ENCODE data around the gene GGA2. TPM values are rescaled to one million over a fixed set of nuclear protein-coding genes. Genes with fewer than 3 reads are reported as not detected.
A peak's percentile ranks its signal among the peaks of the same experiment; 100 is the strongest.

GGA2 gene
- total RNA-seq, 1 donor from 2014 or later = 40.4 TPM

DNA sequence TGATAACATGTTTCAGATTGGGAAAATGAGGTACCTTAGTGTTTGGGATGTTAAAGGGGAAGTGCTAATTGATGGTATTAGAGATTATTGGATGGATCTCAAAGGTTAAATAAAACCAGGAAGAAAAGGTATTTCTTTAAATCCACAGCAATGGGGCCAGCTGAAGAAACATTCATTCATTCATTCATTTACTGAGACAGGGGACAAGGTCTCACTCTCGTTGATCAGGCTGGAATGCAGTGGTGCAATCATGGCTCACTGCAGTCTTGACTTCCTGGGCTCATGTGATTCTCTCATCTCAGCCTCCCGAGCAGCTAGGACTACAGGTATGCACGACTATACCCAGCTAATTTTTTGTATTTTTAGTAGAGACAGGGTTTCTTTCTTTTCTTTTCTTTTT, 27.1 kb upstream of the GGA2 start:
- H3K27me3 Mint-ChIP-seq (ENCODE audit: low read depth) = no peaks in the 10 kb centered on the region
- H3K9me3 Mint-ChIP-seq (ENCODE audit: low read depth) = no peaks in the 10 kb centered on the region
- H3K4me3 Mint-ChIP-seq (ENCODE audit: unreplicated experiment) = no peak overlapping the region
- peaks cover 10% of the 10 kb centered on the region for H3K4me1 Mint-ChIP-seq (ENCODE audit: low read depth)
- no peak overlapping the region for H3K27ac Mint-ChIP-seq (ENCODE audit: unreplicated experiment)
- TF ChIP-seq, protein P1, sequence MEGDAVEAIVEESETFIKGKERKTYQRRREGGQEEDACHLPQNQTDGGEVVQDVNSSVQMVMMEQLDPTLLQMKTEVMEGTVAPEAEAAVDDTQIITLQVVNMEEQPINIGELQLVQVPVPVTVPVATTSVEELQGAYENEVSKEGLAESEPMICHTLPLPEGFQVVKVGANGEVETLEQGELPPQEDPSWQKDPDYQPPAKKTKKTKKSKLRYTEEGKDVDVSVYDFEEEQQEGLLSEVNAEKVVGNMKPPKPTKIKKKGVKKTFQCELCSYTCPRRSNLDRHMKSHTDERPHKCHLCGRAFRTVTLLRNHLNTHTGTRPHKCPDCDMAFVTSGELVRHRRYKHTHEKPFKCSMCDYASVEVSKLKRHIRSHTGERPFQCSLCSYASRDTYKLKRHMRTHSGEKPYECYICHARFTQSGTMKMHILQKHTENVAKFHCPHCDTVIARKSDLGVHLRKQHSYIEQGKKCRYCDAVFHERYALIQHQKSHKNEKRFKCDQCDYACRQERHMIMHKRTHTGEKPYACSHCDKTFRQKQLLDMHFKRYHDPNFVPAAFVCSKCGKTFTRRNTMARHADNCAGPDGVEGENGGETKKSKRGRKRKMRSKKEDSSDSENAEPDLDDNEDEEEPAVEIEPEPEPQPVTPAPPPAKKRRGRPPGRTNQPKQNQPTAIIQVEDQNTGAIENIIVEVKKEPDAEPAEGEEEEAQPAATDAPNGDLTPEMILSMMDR (IDR thresholded peaks at IDR 0.05) = no peak
- H3K36me3 Mint-ChIP-seq (ENCODE audit: low read depth) = peaks cover 23% of the 10 kb centered on the region
- DNase-seq (ENCODE audit: low spot score) = peak; percentile 2

DNA sequence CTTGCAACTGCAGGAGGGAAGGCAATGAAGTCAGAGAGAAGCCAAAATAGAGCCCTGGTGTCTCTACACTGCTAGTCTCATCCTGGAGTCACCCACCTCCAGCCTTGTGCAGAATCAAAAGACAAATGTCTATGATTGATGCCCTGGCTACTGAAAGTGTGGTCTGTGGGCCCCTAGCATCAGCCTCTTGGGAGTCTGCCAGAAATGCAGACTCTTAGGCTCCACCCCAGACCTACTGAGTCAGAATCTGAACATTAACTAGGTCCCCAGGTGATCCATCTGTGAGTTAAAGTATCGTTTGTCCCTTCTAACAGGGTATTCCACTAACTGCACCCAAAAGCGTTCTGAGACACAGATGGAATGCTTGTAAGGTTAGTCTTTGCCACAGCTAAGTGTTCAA, 25.6 kb upstream of the GGA2 start:
- no peaks in the 10 kb centered on the region for H3K9me3 Mint-ChIP-seq (ENCODE audit: low read depth)
- H3K27ac Mint-ChIP-seq (ENCODE audit: unreplicated experiment) = no peak overlapping the region
- TF ChIP-seq, protein P1 (IDR thresholded peaks at IDR 0.05) = no peak
- H3K4me1 Mint-ChIP-seq (ENCODE audit: low read depth) = peaks cover 10% of the 10 kb centered on the region
- DNase-seq (ENCODE audit: low spot score) = peak; percentile 1
- no peaks in the 10 kb centered on the region for H3K27me3 Mint-ChIP-seq (ENCODE audit: low read depth)
- H3K4me3 Mint-ChIP-seq (ENCODE audit: unreplicated experiment) = no peak overlapping the region
- peaks cover 19% of the 10 kb centered on the region for H3K36me3 Mint-ChIP-seq (ENCODE audit: low read depth)

DNA sequence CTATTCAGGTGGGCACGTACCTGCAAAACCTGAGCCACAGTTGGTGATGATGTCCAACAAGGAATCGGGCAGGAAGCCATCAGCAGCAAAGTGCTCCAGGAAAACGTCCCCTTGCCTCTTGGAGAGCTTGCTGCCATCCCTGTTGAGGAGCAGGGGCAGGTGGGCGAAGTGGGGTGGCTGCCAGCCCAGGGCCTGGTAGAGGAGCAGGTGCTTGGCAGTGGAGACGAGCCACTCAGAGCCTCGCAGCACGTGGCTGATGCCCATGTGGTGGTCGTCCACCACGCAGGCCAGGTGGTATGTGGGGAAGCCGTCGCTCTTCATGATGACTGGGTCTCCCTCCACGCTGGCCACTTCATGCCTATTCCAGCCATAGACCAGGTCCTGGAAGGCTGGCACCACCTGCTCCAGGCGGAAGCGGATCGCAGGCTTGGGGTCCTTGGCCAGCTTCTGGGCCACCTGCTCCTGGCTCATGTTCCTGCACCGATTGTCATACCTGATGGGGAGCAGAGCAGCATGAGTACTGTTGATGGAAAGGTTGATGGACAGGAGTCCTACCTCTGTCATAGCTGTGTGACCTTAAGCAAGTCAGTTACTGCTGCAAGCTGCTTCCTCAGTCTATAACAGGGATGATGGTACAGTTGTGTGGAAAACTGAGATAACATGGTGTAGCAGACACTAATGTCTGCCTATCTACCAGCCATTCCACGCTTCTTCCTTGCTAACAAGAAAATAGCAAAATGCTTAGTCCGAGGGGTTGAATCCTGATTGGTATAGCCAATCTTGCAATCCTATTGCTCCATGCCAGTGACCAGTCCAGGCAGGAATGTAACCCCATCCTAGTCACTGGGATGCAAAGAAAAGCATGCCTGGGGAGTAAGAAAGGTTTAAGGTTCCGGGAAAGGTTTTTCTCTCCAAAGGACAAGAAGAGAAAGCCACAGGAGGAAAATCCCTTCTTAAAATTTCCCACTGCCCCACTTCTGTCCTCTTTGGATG, 24.9 kb upstream of the GGA2 start:
- TF ChIP-seq, protein P1 (IDR thresholded peaks at IDR 0.05) = no peak
- Mint-ChIP-seq H3K27ac (ENCODE audit: unreplicated experiment) (no peak overlapping the region), H3K36me3 (ENCODE audit: low read depth) (peaks cover 19% of the 10 kb centered on the region), H3K4me3 (ENCODE audit: unreplicated experiment) (no peak overlapping the region), H3K4me1 (ENCODE audit: low read depth) (peaks cover 10% of the 10 kb centered on the region), H3K9me3 (ENCODE audit: low read depth) (no peaks in the 10 kb centered on the region), H3K27me3 (ENCODE audit: low read depth) (no peaks in the 10 kb centered on the region)
- peak; percentile 20 for DNase-seq (ENCODE audit: low spot score)

DNA sequence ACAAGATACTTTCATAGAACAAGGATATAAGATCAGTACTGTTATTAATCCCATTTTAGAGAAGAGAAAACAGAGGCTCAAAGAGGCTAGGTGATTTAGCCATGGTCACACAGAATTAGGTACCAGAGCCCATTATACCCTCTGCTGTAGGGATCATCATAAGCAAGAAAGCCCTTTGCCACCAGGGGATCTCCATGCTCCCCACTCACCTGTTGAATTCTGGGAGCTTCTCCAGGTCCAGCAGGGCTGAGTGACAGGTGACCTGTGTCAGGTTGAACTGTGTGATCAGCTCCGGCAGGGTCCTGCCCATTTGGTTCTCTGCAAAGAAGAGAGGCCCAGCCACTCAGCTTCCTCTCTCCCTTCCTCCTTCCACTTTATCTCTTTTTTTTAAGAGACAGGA, 22.2 kb upstream of the GGA2 start:
- Mint-ChIP-seq H3K9me3 (ENCODE audit: low read depth) (no peaks in the 10 kb centered on the region), H3K36me3 (ENCODE audit: low read depth) (peaks cover 16% of the 10 kb centered on the region), H3K4me1 (ENCODE audit: low read depth) (no peaks in the 10 kb centered on the region), H3K4me3 (ENCODE audit: unreplicated experiment) (no peak overlapping the region), H3K27me3 (ENCODE audit: low read depth) (no peaks in the 10 kb centered on the region), H3K27ac (ENCODE audit: unreplicated experiment) (no peak overlapping the region)
- TF ChIP-seq, protein P1 (IDR thresholded peaks at IDR 0.05) = no peak
- no peak for DNase-seq (ENCODE audit: low spot score)

DNA sequence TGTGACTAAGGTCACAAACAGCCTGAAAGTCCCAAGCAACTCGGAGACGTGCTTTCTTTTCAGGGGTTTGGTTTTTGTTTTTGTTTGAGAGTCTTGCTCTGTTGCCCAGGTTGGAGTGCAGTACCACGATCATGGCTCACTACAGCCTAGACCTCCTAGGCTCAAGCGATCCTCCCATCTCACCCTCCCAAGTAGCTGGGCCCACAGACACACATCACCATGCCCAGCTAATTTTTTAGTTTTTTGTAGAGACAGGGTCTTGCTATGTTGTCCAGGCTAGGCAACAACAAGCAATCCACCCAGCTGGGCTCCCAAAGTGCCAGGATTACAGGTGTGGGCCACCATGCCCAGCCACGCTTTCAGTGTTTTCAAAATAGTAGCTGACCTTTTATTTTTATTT, 19.8 kb upstream of the GGA2 start:
- peaks cover 22% of the 10 kb centered on the region for H3K36me3 Mint-ChIP-seq (ENCODE audit: low read depth)
- H3K27me3 Mint-ChIP-seq (ENCODE audit: low read depth) = no peaks in the 10 kb centered on the region
- no peaks in the 10 kb centered on the region for H3K9me3 Mint-ChIP-seq (ENCODE audit: low read depth)
- DNase-seq (ENCODE audit: low spot score) = no peak
- no peaks in the 10 kb centered on the region for H3K4me1 Mint-ChIP-seq (ENCODE audit: low read depth)
- TF ChIP-seq, protein P1 (IDR thresholded peaks at IDR 0.05) = no peak
- H3K4me3 Mint-ChIP-seq (ENCODE audit: unreplicated experiment) = no peak overlapping the region
- H3K27ac Mint-ChIP-seq (ENCODE audit: unreplicated experiment) = no peak overlapping the region
